Subcutaneous abdominal adipose tissue (tissue), 5 donors: Measurements from ENCODE around the gene ABCA9.
A peak's percentile ranks its signal among the peaks of the same experiment; 100 is the strongest.
"Not testable (repeated sequence)": the region's sequence is repeated elsewhere in the genome, so short reads cannot be mapped to it uniquely, and the experiment has no call there.

Experiments used
- H3K27ac ChIP-seq: one replicate; pipeline ENCODE4 v1.7.0; 2013; ENCODE audit warnings: low read depth, mild to moderate bottlenecking, inconsistent platforms, low read length, moderate library complexity
- H3K27me3 ChIP-seq, 5 donors: one replicate each; pipeline ENCODE4 v1.7.0; 2013; ENCODE audit warnings: low read length in 5 of 5, inconsistent platforms in 1 of 5; ENCODE audit not compliant: control insufficient read depth in 5 of 5, insufficient read depth in 4 of 5
- H3K36me3 ChIP-seq, 5 donors: one replicate each; pipeline ENCODE4 v1.7.0; 2013; ENCODE audit warnings: low read length in 5 of 5; ENCODE audit not compliant: control insufficient read depth in 5 of 5, insufficient read depth in 5 of 5
- H3K4me1 ChIP-seq, 5 donors: one replicate each; pipeline ENCODE4 v1.7.0; 2013; ENCODE audit warnings: low read length in 5 of 5, mild to moderate bottlenecking in 3 of 5, moderate library complexity in 1 of 5; ENCODE audit not compliant: control insufficient read depth in 5 of 5, insufficient read depth in 5 of 5
- H3K4me3 ChIP-seq, 5 donors: one replicate each; pipeline ENCODE4 v1.7.0; 2013; ENCODE audit warnings: low read length in 5 of 5, low read depth in 1 of 5
- H3K9ac ChIP-seq, 5 donors: one replicate each; pipeline ENCODE4 v1.7.0; 2013; ENCODE audit warnings: low read length in 5 of 5, mild to moderate bottlenecking in 4 of 5, moderate library complexity in 3 of 5
- H3K9me3 ChIP-seq, 5 donors: one replicate each; pipeline ENCODE4 v1.7.0; 2013; ENCODE audit warnings: low read length in 5 of 5; ENCODE audit not compliant: control insufficient read depth in 5 of 5
- donor health status: healthy.
- donor health status: healthy.
- donor health status: healthy.
- donor health status: healthy.
- donor health status: healthy.

Gene ABCA9

DNA sequence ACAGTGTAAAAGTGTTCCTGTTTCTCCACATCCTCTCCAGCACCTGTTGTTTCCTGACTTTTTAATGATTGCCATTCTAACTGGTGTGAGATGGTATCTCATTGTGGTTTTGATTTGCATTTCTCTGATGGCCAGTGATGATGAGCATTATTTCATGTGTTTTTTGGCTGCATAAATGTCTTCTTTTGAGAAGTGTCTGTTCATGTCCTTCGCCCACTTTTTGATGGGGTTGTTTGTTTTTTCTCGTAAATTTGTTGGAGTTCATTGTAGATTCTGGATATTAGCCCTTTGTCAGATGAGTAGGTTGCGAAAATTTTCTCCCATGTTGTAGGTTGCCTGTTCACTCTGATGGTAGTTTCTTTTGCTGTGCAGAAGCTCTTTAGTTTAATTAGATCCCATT, 61.0 kb downstream of the ABCA9 start:
- not testable (repeated sequence) for H3K27ac ChIP-seq, H3K36me3 ChIP-seq, H3K4me1 ChIP-seq, H3K27me3 ChIP-seq, H3K4me3 ChIP-seq, H3K9ac ChIP-seq, H3K9me3 ChIP-seq

DNA sequence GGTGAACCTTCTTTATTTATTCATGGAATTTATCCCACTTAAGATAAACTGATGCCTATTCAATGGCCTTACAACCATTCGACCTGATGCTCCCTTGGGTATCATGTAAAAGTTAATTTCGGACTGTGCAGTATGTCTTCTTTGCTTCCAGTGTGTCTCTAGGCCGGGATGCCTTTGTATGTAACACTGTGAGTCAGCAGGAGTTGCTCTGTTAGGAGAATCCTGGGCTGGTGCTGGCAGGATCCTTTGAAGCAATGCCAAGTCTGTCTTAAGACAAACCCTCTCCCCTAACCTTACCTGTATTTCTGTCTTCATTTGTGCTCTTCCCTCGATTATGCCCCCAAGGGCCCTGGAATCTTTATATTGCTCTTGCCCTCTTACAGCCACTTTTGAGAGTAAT, 67.6 kb downstream of the ABCA9 start:
- H3K9ac ChIP-seq = no peak overlapping the region
- H3K27ac ChIP-seq = no peak overlapping the region
- H3K27me3 ChIP-seq = no peaks in the 10 kb centered on the region
- no peak overlapping the region for H3K4me3 ChIP-seq
- H3K4me1 ChIP-seq = no peaks in the 10 kb centered on the region
- no peaks in the 10 kb centered on the region for H3K9me3 ChIP-seq
- peaks cover 12 to 54% (median 34%) of the 10 kb centered on the region in 5 donors for H3K36me3 ChIP-seq

DNA sequence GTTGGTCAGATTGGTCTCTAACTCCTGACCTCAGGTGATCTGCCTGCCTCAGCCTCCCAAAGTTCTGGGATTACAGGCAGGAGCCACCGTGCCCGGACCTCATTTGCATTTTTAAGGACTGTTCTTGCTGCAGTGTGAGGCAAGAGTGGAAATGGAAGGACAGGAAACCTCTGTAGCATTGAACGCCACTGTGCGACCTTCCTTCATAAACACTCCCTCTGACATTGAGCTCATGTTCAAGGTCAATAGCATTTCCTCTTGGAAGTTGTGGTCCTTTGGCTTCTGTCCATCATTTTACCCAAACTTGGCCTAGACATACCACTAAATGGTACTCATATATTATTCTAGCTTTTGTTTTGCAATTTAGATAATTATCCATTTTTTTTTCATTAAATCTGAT, 72.8 kb downstream of the ABCA9 start:
- Histone ChIP-seq H3K4me1 (no peaks in the 10 kb centered on the region), H3K4me3 (no peak overlapping the region), H3K27me3 (no peaks in the 10 kb centered on the region), H3K9me3 (no peaks in the 10 kb centered on the region), H3K27ac (no peak overlapping the region), H3K9ac (no peak overlapping the region), H3K36me3 (peaks cover 19 to 70% (median 58%) of the 10 kb centered on the region in 5 donors)

GRCh38 chr17:68981288-68981687, 79.4 kb downstream of the ABCA9 start:
- Histone ChIP-seq H3K36me3 (peaks cover 15 to 48% (median 39%) of the 10 kb centered on the region in 5 donors), H3K4me3 (peak overlapping the region in 4 of 5 donors; percentile 8 to 43 (median 24)), H3K4me1 (peaks cover 0 to 9% (median 8%) of the 10 kb centered on the region in 5 donors), H3K9me3 (no peaks in the 10 kb centered on the region), H3K27me3 (no peaks in the 10 kb centered on the region), H3K27ac (no peak overlapping the region), H3K9ac (no peak overlapping the region)

DNA sequence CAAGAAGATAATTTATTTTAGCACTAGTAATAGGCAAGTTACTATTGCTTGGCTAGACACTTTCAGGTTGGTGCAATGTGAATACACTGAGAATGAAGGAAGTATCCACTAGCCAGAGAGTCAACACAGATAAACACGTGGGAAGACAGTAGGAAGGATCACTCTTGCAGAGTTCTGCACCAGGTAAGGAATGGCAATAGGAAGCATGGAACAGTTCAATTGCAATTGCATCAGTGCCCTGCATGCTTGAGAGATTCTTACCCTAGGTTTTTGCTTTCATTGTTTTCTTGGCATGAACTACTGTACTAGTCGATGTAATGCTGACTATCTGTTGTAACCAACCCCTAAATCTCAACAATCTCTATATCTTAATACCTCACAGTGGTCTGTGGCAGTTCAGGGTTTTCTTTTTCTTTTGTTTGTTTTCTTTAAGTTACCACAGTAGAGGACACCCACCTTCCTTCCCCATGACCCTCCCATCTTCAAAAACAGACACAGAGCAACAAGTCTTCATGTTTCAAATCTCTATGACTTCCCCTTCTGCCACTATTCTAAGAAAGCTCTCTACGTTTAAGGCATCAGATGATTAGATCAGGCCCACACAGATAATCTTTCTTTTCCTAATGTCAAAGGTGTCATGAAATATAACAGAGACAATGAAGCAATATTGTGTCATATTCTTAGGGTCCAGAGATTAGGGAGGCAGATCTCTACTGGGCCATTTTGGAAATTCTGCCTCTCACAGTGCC, 87.5 kb downstream of the ABCA9 start:
- H3K27ac ChIP-seq = no peak overlapping the region

GRCh38 chr17:68972119-68972704, 88.5 kb downstream of the ABCA9 start:
- H3K9me3 ChIP-seq = no peaks in the 10 kb centered on the region
- H3K36me3 ChIP-seq = peaks cover 11 to 23% (median 17%) of the 10 kb centered on the region in 5 donors
- no peaks in the 10 kb centered on the region for H3K27me3 ChIP-seq
- no peak overlapping the region for H3K4me3 ChIP-seq
- no peak overlapping the region for H3K9ac ChIP-seq
- peaks cover 0 to 6% (median 0%) of the 10 kb centered on the region in 5 donors for H3K4me1 ChIP-seq
- peak overlapping the region; percentile 17 for H3K27ac ChIP-seq

More for the DNA sequence above, 87.5 kb downstream of the ABCA9 start:
- Histone ChIP-seq H3K27me3 (no peaks in the 10 kb centered on the region), H3K4me3 (no peak overlapping the region), H3K4me1 (peaks cover 0 to 6% (median 0%) of the 10 kb centered on the region in 5 donors), H3K36me3 (peaks cover 13 to 28% (median 21%) of the 10 kb centered on the region in 5 donors), H3K9me3 (no peaks in the 10 kb centered on the region), H3K9ac (no peak overlapping the region)

- Histone ChIP-seq H3K4me1 (peaks cover 0 to 6% (median 0%) of the 10 kb centered on the region in 5 donors), H3K27me3 (no peaks in the 10 kb centered on the region), H3K9me3 (no peaks in the 10 kb centered on the region), H3K36me3 (no peaks in the 10 kb centered on the region), H3K9ac (no peak overlapping the region), H3K4me3 (no peak overlapping the region), H3K27ac (no peak overlapping the region)
Measured at GRCh38 chr17:68969101-68969500, 91.6 kb downstream of the ABCA9 start.

DNA sequence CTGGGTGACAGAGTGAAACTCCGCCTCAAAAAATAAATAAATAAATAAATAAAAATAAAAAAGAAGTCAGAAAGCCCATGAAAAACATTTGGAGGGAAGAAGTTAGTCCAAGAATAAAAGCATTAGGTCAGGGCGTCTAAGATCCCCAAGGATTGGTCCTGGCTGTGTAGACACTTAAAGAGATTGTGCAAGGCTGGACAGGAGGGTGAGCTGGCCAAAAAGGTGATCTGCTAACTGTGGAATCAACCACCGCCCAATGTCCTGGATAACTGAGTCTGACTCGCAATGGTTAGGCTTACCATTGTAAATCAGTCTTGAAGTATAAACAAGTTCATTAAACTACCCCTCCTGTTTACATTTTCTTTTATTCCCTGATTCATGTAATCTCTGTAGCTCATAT, 96.8 kb downstream of the ABCA9 start:
- peaks cover 0 to 12% (median 9%) of the 10 kb centered on the region in 5 donors for H3K4me1 ChIP-seq
- H3K36me3 ChIP-seq = no peaks in the 10 kb centered on the region
- no peak overlapping the region for H3K27ac ChIP-seq
- no peak overlapping the region for H3K9ac ChIP-seq
- H3K9me3 ChIP-seq = no peaks in the 10 kb centered on the region
- no peak overlapping the region for H3K4me3 ChIP-seq
- H3K27me3 ChIP-seq = no peaks in the 10 kb centered on the region

- no peaks in the 10 kb centered on the region for H3K9me3 ChIP-seq
- H3K9ac ChIP-seq = no peak overlapping the region
- H3K27ac ChIP-seq = no peak overlapping the region
- H3K36me3 ChIP-seq = no peaks in the 10 kb centered on the region
- H3K4me3 ChIP-seq = peak overlapping the region in 2 of 5 donors; percentile 11 to 17
- H3K27me3 ChIP-seq = no peaks in the 10 kb centered on the region
- H3K4me1 ChIP-seq = peaks cover 0 to 12% (median 9%) of the 10 kb centered on the region in 5 donors
Measured at GRCh38 chr17:68961214-68961882, 99.4 kb downstream of the ABCA9 start.

- not testable (repeated sequence) for H3K36me3 ChIP-seq, H3K4me3 ChIP-seq, H3K27me3 ChIP-seq, H3K9me3 ChIP-seq, H3K27ac ChIP-seq, H3K9ac ChIP-seq
- peaks cover 0 to 20% (median 9%) of the 10 kb centered on the region in 5 donors for H3K4me1 ChIP-seq
Measured at GRCh38 chr17:68959117-68959516, 101.6 kb downstream of the ABCA9 start.
